Measurements from ENCODE around the gene ZNF768.
"Not testable (repeated sequence)": the region's sequence is repeated elsewhere in the genome, so short reads cannot be mapped to it uniquely, and the experiment has no call there.

ZNF768 gene

GRCh38 chr16:30533146-30533522 lies 6.8 kb upstream of the ZNF768 start:
- no peak for DNase-seq (ENCODE audit: low read depth in 3 of 3)

- no peak for DNase-seq (ENCODE audit: low read depth in 3 of 3)
These were observed 6.1 kb upstream of the ZNF768 start for GRCh38 chr16:30532285-30533145.

GRCh38 chr16:30530163-30531037 lies 4.0 kb upstream of the ZNF768 start:
- DNase-seq (ENCODE audit: low read depth in 3 of 3) = no peak

- no peak for DNase-seq (ENCODE audit: low read depth in 3 of 3)
These were observed 2.6 kb upstream of the ZNF768 start for GRCh38 chr16:30528799-30529457.

GRCh38 chr16:30527635-30528178 lies 1.3 kb upstream of the ZNF768 start:
- DNase-seq (ENCODE audit: low read depth in 3 of 3) = no peak

- peak; percentile 93 to 96 (median 96) for DNase-seq (ENCODE audit: low read depth in 3 of 3)
These were observed 663 bp upstream of the ZNF768 start for GRCh38 chr16:30526823-30527634.

- DNase-seq (ENCODE audit: low read depth in 3 of 3) = no peak
These were observed 576 bp downstream of the ZNF768 start for GRCh38 chr16:30525844-30526136.

- no peak for DNase-seq (ENCODE audit: low read depth in 3 of 3)
These were observed 1.5 kb downstream of the ZNF768 start for GRCh38 chr16:30524575-30525568.

- no peak for DNase-seq (ENCODE audit: low read depth in 3 of 3)
These were observed 2.4 kb downstream of the ZNF768 start for GRCh38 chr16:30523768-30524574.

GRCh38 chr16:30522702-30523463 lies 3.5 kb downstream of the ZNF768 start:
- not testable (repeated sequence) for DNase-seq (ENCODE audit: low read depth in 3 of 3)

- DNase-seq (ENCODE audit: low read depth in 3 of 3) = no peak
These were observed 4.3 kb downstream of the ZNF768 start for GRCh38 chr16:30521873-30522641.

GRCh38 chr16:30521476-30521872 lies 4.9 kb downstream of the ZNF768 start:
- no peak for DNase-seq (ENCODE audit: low read depth in 3 of 3)

GRCh38 chr16:30519120-30520049 lies 7.0 kb downstream of the ZNF768 start:
- DNase-seq (ENCODE audit: low read depth in 3 of 3) = no peak

- DNase-seq (ENCODE audit: low read depth in 3 of 3) = no peak
These were observed 7.8 kb downstream of the ZNF768 start for GRCh38 chr16:30518552-30518951.

- no peak for DNase-seq (ENCODE audit: low read depth in 3 of 3)
These were observed 11.1 kb downstream of the ZNF768 start for GRCh38 chr16:30515275-30515674.

- no peak for DNase-seq (ENCODE audit: low read depth in 3 of 3)
These were observed 14.9 kb downstream of the ZNF768 start for GRCh38 chr16:30511509-30511908.
